ENCODE results near the gene PRKN.

PRKN gene

DNA sequence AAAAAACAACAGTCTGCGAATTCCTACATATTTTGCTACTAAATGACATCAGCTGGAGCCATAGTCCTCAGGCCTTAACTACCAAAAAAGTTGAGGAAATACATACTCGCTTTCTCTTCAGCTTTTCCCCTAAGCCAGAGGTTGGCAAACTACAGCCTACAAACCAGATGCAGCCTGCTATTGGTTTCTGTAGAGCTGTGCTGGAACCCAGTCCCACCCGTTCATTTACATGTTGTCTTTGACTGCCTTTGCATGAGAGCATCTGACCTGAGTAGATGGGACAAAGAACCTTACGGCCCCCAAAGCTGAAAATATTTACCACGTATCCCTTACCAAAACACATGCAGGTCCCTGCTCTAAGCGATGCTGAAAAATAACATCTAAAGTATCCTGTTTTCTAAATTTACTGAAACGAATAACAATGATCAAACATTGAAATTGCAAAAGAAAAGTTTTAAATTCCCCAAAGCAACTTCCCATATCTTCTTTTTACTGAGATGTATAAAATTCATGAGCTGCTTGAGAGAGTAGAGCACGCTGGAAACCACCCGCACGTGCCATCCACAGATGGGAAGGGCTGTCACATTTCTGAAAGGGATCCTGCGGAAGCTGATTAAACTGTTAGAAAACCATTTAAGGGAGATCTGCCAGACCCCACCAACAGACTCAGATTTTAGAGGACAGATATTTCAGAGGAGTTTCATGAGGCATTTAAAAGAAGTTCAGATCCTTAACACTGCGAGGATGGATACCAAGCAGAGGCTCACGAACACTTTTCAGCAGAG, 124.1 kb downstream of the PRKN start:
- no peak for DNase-seq (ENCODE audit: low read depth)
- no peak for TF ChIP-seq CTCF (IDR thresholded peaks at IDR 0.05; ENCODE audit: low read depth, low read length, missing control alignments)
- no peak overlapping the region for H3K4me3 ChIP-seq (ENCODE audit: low read depth, low read length)

GRCh38 chr6:162602759-162603158, 124.8 kb downstream of the PRKN start:
- no peak overlapping the region for H3K4me3 ChIP-seq (ENCODE audit: low read depth, low read length)
- TF ChIP-seq CTCF (IDR thresholded peaks at IDR 0.05; ENCODE audit: low read depth, low read length, missing control alignments) = no peak
- DNase-seq (ENCODE audit: low read depth) = no peak

- no peak for DNase-seq (ENCODE audit: low read depth)
- no peak for TF ChIP-seq CTCF (IDR thresholded peaks at IDR 0.05; ENCODE audit: low read depth, low read length, missing control alignments)
- H3K4me3 ChIP-seq (ENCODE audit: low read depth, low read length) = no peak overlapping the region
Measured at GRCh38 chr6:162596676-162597075, 130.9 kb downstream of the PRKN start.

DNA sequence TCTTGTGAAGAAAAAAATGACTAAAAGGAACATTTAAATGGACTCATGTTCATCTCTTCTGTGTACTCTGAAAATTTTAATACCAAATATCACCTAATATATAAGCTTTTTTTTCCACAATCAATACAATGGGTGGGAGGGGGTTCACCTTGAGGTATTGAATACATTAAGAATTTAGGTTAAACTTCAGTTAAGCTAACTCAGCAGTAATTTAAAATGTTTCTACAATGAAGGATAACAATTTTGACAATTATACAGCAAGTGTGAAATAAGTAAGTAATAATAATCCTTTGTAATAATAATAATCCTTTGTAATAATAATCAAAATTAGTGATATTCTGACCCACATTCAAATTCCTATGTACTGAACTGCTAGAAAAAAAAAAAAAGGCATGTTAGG, 136.0 kb downstream of the PRKN start:
- H3K4me3 ChIP-seq (ENCODE audit: low read depth, low read length) = no peak overlapping the region
- DNase-seq (ENCODE audit: low read depth) = no peak
- no peak for TF ChIP-seq CTCF (IDR thresholded peaks at IDR 0.05; ENCODE audit: low read depth, low read length, missing control alignments)

GRCh38 chr6:162581988-162582780, 145.4 kb downstream of the PRKN start:
- no peak for TF ChIP-seq CTCF (IDR thresholded peaks at IDR 0.05; ENCODE audit: low read depth, low read length, missing control alignments)
- H3K4me3 ChIP-seq (ENCODE audit: low read depth, low read length) = no peak overlapping the region
- DNase-seq (ENCODE audit: low read depth) = no peak

GRCh38 chr6:162580619-162581018, 146.9 kb downstream of the PRKN start:
- TF ChIP-seq CTCF (IDR thresholded peaks at IDR 0.05; ENCODE audit: low read depth, low read length, missing control alignments) = no peak
- no peak overlapping the region for H3K4me3 ChIP-seq (ENCODE audit: low read depth, low read length)
- no peak for DNase-seq (ENCODE audit: low read depth)

Measured in GM12864 (cell line).